NCI-H524 treated with DMSO at 0.1 percent for 48 hours (cell line): ENCODE measurements around the gene TBC1D26.
"Not testable (repeated sequence)": the region's sequence is repeated elsewhere in the genome, so short reads cannot be mapped to it uniquely, and the experiment has no call there.

ENCODE experiments used
- DNase-seq: peaks from one replicate; lab custom pipeline; 2025; lab: John Stamatoyannopoulos, UW

The TBC1D26 gene

GRCh38 chr17:15744074-15744676, 12.1 kb downstream of the TBC1D26 start:
- DNase-seq, result no peak

GRCh38 chr17:15744885-15745284, 12.8 kb downstream of the TBC1D26 start:
- DNase-seq, result no peak

- not testable (repeated sequence) for DNase-seq
Measured at GRCh38 chr17:15749403-15749802, 17.3 kb downstream of the TBC1D26 start.

GRCh38 chr17:15768865-15769533, 36.9 kb downstream of the TBC1D26 start:
- DNase-seq, result not testable (repeated sequence)

GRCh38 chr17:15770679-15771078, 38.6 kb downstream of the TBC1D26 start:
- DNase-seq, result not testable (repeated sequence)

- no peak for DNase-seq
Measured at GRCh38 chr17:15776871-15777270, 44.8 kb downstream of the TBC1D26 start.

- no peak for DNase-seq
Measured at GRCh38 chr17:15777297-15777696, 45.2 kb downstream of the TBC1D26 start.

GRCh38 chr17:15777717-15778116, 45.6 kb downstream of the TBC1D26 start:
- no peak for DNase-seq

GRCh38 chr17:15779119-15779518, 47.0 kb downstream of the TBC1D26 start:
- DNase-seq, result no peak

GRCh38 chr17:15780188-15780587, 48.1 kb downstream of the TBC1D26 start:
- DNase-seq, result no peak

- DNase-seq, result no peak
Measured at GRCh38 chr17:15782866-15783265, 50.8 kb downstream of the TBC1D26 start.

GRCh38 chr17:15783461-15783860, 51.4 kb downstream of the TBC1D26 start:
- DNase-seq, result no peak

GRCh38 chr17:15784351-15784750, 52.3 kb downstream of the TBC1D26 start:
- DNase-seq, result not testable (repeated sequence)

GRCh38 chr17:15787363-15788075, 55.4 kb downstream of the TBC1D26 start:
- DNase-seq, result not testable (repeated sequence)

GRCh38 chr17:15788365-15788764, 56.3 kb downstream of the TBC1D26 start:
- not testable (repeated sequence) for DNase-seq
